ENCODE measurements around the gene ITGA1. TPM values are rescaled to one million over a fixed set of nuclear protein-coding genes. Genes with fewer than 3 reads are reported as not detected.

ITGA1 gene
- total and polyA plus RNA-seq, 4 donors = 24.2 to 187 (median 48.5) TPM

GRCh38 chr5:52987711-52988331, 200.1 kb downstream of the ITGA1 start:
- Histone ChIP-seq H3K4me3 (ENCODE audit: low read depth in 1 of 3, low read length in 3 of 3) (no peak overlapping the region), H3K9ac (ENCODE audit: low read depth in 1 of 2, low read length in 2 of 2) (no peak overlapping the region), H3K4me1 (ENCODE audit: control insufficient read depth in 4 of 4, insufficient read depth in 4 of 4, low read length in 3 of 4) (peaks cover 0 to 16% (median 9%) of the 10 kb centered on the region in 4 donors), H3K27me3 (ENCODE audit: control insufficient read depth in 4 of 4, insufficient read depth in 4 of 4, low read length in 3 of 4) (peaks cover 0 to 4% (median 0%) of the 10 kb centered on the region in 4 donors), H3K27ac (ENCODE audit: low read depth in 1 of 2, low read length in 2 of 2) (no peak overlapping the region), H3K36me3 (ENCODE audit: control insufficient read depth in 4 of 4, insufficient read depth in 3 of 4, low read depth in 1 of 4, low read length in 3 of 4) (no peaks in the 10 kb centered on the region), H3K9me3 (ENCODE audit: control insufficient read depth in 4 of 4, low read length in 3 of 4) (no peaks in the 10 kb centered on the region)
- no peak for DNase-seq (ENCODE audit: low spot score)
- 65% methylated on average over 4 of the region's 4 CpGs for WGBS
- TF ChIP-seq HNF4A (conservative IDR thresholded peaks at IDR 0.05) (no peak), ZBTB33 (IDR thresholded peaks at IDR 0.05) (no peak), RAD21 (IDR thresholded peaks at IDR 0.05) (no peak), YY1 (IDR thresholded peaks at IDR 0.05) (no peak), FOXA1 (IDR thresholded peaks at IDR 0.05) (no peak), SP1 (IDR thresholded peaks at IDR 0.05) (no peak), EGR1 (IDR thresholded peaks at IDR 0.05; ENCODE audit: low read depth in 2 of 2) (no peak), GABPA (IDR thresholded peaks at IDR 0.05 in 1 of 2, conservative IDR thresholded peaks at IDR 0.05 in 1 of 2) (no peak), HNF4G (IDR thresholded peaks at IDR 0.05) (no peak), RXRA (IDR thresholded peaks at IDR 0.05) (no peak), MAX (IDR thresholded peaks at IDR 0.05) (no peak), NR2F2 (IDR thresholded peaks at IDR 0.05) (no peak), FOXA2 (IDR thresholded peaks at IDR 0.05) (no peak), JUND (IDR thresholded peaks at IDR 0.05) (no peak)
- TF ChIP-seq, protein P1, sequence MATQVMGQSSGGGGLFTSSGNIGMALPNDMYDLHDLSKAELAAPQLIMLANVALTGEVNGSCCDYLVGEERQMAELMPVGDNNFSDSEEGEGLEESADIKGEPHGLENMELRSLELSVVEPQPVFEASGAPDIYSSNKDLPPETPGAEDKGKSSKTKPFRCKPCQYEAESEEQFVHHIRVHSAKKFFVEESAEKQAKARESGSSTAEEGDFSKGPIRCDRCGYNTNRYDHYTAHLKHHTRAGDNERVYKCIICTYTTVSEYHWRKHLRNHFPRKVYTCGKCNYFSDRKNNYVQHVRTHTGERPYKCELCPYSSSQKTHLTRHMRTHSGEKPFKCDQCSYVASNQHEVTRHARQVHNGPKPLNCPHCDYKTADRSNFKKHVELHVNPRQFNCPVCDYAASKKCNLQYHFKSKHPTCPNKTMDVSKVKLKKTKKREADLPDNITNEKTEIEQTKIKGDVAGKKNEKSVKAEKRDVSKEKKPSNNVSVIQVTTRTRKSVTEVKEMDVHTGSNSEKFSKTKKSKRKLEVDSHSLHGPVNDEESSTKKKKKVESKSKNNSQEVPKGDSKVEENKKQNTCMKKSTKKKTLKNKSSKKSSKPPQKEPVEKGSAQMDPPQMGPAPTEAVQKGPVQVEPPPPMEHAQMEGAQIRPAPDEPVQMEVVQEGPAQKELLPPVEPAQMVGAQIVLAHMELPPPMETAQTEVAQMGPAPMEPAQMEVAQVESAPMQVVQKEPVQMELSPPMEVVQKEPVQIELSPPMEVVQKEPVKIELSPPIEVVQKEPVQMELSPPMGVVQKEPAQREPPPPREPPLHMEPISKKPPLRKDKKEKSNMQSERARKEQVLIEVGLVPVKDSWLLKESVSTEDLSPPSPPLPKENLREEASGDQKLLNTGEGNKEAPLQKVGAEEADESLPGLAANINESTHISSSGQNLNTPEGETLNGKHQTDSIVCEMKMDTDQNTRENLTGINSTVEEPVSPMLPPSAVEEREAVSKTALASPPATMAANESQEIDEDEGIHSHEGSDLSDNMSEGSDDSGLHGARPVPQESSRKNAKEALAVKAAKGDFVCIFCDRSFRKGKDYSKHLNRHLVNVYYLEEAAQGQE (IDR thresholded peaks at IDR 0.05) = no peak
- TF ChIP-seq, protein P2, sequence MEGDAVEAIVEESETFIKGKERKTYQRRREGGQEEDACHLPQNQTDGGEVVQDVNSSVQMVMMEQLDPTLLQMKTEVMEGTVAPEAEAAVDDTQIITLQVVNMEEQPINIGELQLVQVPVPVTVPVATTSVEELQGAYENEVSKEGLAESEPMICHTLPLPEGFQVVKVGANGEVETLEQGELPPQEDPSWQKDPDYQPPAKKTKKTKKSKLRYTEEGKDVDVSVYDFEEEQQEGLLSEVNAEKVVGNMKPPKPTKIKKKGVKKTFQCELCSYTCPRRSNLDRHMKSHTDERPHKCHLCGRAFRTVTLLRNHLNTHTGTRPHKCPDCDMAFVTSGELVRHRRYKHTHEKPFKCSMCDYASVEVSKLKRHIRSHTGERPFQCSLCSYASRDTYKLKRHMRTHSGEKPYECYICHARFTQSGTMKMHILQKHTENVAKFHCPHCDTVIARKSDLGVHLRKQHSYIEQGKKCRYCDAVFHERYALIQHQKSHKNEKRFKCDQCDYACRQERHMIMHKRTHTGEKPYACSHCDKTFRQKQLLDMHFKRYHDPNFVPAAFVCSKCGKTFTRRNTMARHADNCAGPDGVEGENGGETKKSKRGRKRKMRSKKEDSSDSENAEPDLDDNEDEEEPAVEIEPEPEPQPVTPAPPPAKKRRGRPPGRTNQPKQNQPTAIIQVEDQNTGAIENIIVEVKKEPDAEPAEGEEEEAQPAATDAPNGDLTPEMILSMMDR (IDR thresholded peaks at IDR 0.05; ENCODE audit: low read depth, low read length, missing input control) = no peak
- TF ChIP-seq, protein P3, sequence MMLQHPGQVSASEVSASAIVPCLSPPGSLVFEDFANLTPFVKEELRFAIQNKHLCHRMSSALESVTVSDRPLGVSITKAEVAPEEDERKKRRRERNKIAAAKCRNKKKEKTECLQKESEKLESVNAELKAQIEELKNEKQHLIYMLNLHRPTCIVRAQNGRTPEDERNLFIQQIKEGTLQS (IDR thresholded peaks at IDR 0.05) = no peak

Data from liver (tissue), 9 donors.